Astrocyte of the spinal cord (primary cell): ENCODE results near the gene MFAP3.
"Not testable (repeated sequence)": the region's sequence is repeated elsewhere in the genome, so short reads cannot be mapped to it uniquely, and the experiment has no call there.

Source experiments
- DNase-seq: peaks from one replicate; pipeline ENCODE4 v3.0.0; 2011; ENCODE audit warnings: low read depth, low spot score
- H3K4me3 ChIP-seq: 2 replicates; pipeline ENCODE4 v1.5.1; 2011; ENCODE audit warnings: low read depth, mild to moderate bottlenecking, low read length, moderate library complexity
- CTCF ChIP-seq: IDR thresholded peaks from 2 replicates; pipeline ENCODE4 v1.5.1; 2012; ENCODE audit warnings: low read depth, mild to moderate bottlenecking, low read length, inconsistent platforms
- in situ Hi-C: cut with HindIII; loops from 2 replicates; pipeline ENCODE4 v1.10.0; 2017; ENCODE audit warnings: low sequenced_read_pairs

The MFAP3 gene

DNA sequence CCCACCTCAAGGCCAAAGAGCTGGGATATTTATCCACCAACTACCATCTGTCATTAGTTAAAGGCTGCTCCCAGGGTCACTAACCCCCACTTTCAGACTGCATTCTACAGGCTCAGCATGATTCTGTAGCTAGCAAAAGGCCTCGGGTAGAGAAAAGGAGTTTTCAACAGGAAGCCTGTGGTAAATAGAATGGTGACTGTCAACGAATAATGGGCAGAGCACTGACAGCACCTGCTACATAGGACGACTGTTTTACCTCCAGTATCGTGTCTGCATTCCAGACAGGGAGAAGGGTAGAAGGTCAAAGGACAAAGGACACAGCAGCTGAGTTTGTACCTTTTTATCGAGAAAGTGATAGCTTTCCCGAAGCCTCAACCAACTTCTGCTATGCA, 20.3 kb downstream of the MFAP3 start:
- TF ChIP-seq CTCF = no peak
- H3K4me3 ChIP-seq = no peak overlapping the region
- in situ Hi-C loops = no loop called here

GRCh38 chr5:154059583-154059982, 20.8 kb downstream of the MFAP3 start:
- H3K4me3 ChIP-seq = no peak overlapping the region
- DNase-seq = no peak
- in situ Hi-C loops = no loop called here
- no peak for TF ChIP-seq CTCF

More for the DNA sequence above, 20.3 kb downstream of the MFAP3 start:
- no peak for DNase-seq

- no peak overlapping the region for H3K4me3 ChIP-seq
- no peak for DNase-seq
- in situ Hi-C loops = no loop called here
- TF ChIP-seq CTCF = no peak
Observed at GRCh38 chr5:154060606-154061005, 21.8 kb downstream of the MFAP3 start.

DNA sequence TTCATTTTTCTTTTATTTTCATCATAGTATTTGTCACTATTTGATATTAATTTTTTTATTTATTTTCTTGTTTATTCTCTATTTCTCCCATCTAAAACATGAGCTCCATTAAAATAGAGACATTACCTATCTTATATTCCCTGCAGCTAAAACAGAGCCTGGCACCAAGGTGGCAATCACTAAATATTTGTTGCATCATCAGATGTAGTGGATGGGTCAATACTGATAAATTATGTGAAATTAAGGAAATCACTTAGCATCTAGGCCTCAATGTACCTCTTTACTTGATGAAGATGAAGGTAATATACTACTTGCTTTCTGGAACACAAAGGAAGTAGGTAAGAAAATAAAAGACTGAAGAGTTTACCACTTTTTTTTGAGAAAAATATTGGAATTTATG, 24.6 kb downstream of the MFAP3 start:
- no peak for DNase-seq
- in situ Hi-C loops = no loop called here
- TF ChIP-seq CTCF = no peak
- no peak overlapping the region for H3K4me3 ChIP-seq

DNA sequence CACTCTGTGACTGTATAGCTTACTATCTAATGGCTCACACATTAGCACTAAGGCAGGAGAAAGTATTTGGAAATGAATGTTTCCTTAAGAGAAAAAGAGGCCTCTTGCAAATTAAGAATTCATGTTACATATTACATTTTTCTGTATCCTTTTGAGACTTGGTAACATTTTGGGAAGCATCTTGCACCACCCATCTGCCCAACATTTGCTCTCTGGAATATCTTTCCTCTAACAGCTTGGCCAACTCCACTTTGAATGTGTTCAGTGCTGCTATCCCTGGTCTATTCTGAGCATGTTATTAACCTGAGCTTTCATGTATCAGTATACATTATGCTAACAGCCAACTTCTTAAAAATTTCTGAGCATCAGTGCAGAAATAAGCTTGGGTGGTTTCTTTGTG, 27.2 kb downstream of the MFAP3 start:
- DNase-seq = no peak
- TF ChIP-seq CTCF = no peak
- in situ Hi-C loops = no loop called here
- no peak overlapping the region for H3K4me3 ChIP-seq

- H3K4me3 ChIP-seq, in situ Hi-C loops, DNase-seq: not testable (repeated sequence)
Observed at GRCh38 chr5:154069854-154070253, 31.1 kb downstream of the MFAP3 start.

- H3K4me3 ChIP-seq = no peak overlapping the region
- TF ChIP-seq CTCF = no peak
- DNase-seq = no peak
- in situ Hi-C loops = no loop called here
Observed at GRCh38 chr5:154071799-154072413, 33.1 kb downstream of the MFAP3 start.
